A549 (cell line): Measurements from ENCODE around the gene TACC2.
"Not testable (repeated sequence)": the region's sequence is repeated elsewhere in the genome, so short reads cannot be mapped to it uniquely, and the experiment has no call there.

Experiments used
- CBX2 ChIP-seq: fragments of 200-600 bp; sonication (generic); IDR thresholded peaks from 2 replicates; pipeline ENCODE4 v1.6.1; 2016; ENCODE audit warnings: low read depth, mild to moderate bottlenecking, borderline replicate concordance
- CHD2 ChIP-seq: fragments of 150-350 bp; IDR thresholded peaks from 2 replicates; pipeline ENCODE4 v1.6.1; 2014; ENCODE audit warnings: low read length; ENCODE audit not compliant: partially characterized antibody
- CTCF ChIP-seq: fragments of >200 bp; sonication (Bioruptor Twin); formaldehyde crosslinking; IDR thresholded peaks from 3 replicates; pipeline ENCODE4 v1.5.1; 2016
- MAFK ChIP-seq: fragments of 450-650 bp; IDR thresholded peaks from 2 replicates; pipeline ENCODE4 v1.6.1; 2014; ENCODE audit not compliant: partially characterized antibody
- MAZ ChIP-seq: fragments of 150-350 bp; IDR thresholded peaks from 2 replicates; pipeline ENCODE4 v1.6.1; 2014; ENCODE audit warnings: antibody characterized with exemption, low read depth, low read length, borderline replicate concordance
- NFE2L2 ChIP-seq: fragments of 150-350 bp; conservative IDR thresholded peaks from 2 replicates; pipeline ENCODE4 v1.6.1; 2014; ENCODE audit warnings: low read length
- NPAS2 ChIP-seq: fragments of 250-450 bp; sonication (Bioruptor Pico); IDR thresholded peaks from 2 replicates; pipeline ENCODE4 v1.8.0; 2022; ENCODE audit warnings: mild to moderate bottlenecking, moderate library complexity, borderline replicate concordance
- POLR2A ChIP-seq: IDR thresholded peaks from 2 replicates; pipeline ENCODE4 v1.6.1; 2012; ENCODE audit warnings: mild to moderate bottlenecking, low read length
- USF2 ChIP-seq: fragments of 450-650 bp; IDR thresholded peaks from 2 replicates; pipeline ENCODE4 v1.6.1; 2014; ENCODE audit warnings: antibody characterized with exemption

- TF ChIP-seq CTCF; MAFK; MAZ; NFE2L2; CHD2; NPAS2 (CRISPR knock-in tag); CBX2; USF2; POLR2A: not testable (repeated sequence)
Observed at GRCh38 chr10:122108786-122109185, 119.8 kb downstream of the TACC2 start.
